ENCODE data around the gene H3-3A.
A peak's percentile ranks its signal among the peaks of the same experiment; 100 is the strongest.

Gene H3-3A

GRCh38 chr1:226054519-226055327 is 7.8 kb upstream of the H3-3A start:
- DNase-seq, result no peak

- no peak for DNase-seq
These were observed 2.8 kb upstream of the H3-3A start for GRCh38 chr1:226059709-226060108.

GRCh38 chr1:226060427-226060826 is 2.1 kb upstream of the H3-3A start:
- no peak for DNase-seq

GRCh38 chr1:226061068-226061840 is 1.3 kb upstream of the H3-3A start:
- peak; percentile 63 for DNase-seq

- peak; percentile 77 for DNase-seq
These were observed 517 bp upstream of the H3-3A start for GRCh38 chr1:226061841-226062557.

- no peak for DNase-seq
These were observed 884 bp downstream of the H3-3A start for GRCh38 chr1:226063224-226063976.

- peak; percentile 44 for DNase-seq
These were observed 1.7 kb downstream of the H3-3A start for GRCh38 chr1:226063977-226064815.

- DNase-seq, result peak; percentile 61
These were observed 2.3 kb downstream of the H3-3A start for GRCh38 chr1:226064816-226065248.

- no peak for DNase-seq
These were observed 4.0 kb downstream of the H3-3A start for GRCh38 chr1:226066415-226067078.

- no peak for DNase-seq
These were observed 7.4 kb downstream of the H3-3A start for GRCh38 chr1:226069811-226070489.

- DNase-seq, result no peak
These were observed 9.8 kb downstream of the H3-3A start for GRCh38 chr1:226072347-226072746.

- DNase-seq, result no peak
These were observed 10.9 kb downstream of the H3-3A start for GRCh38 chr1:226073184-226073950.

- no peak for DNase-seq
These were observed 11.5 kb downstream of the H3-3A start for GRCh38 chr1:226074046-226074445.

GRCh38 chr1:226076378-226076777 is 13.9 kb downstream of the H3-3A start:
- no peak for DNase-seq

GRCh38 chr1:226078374-226078773 is 15.9 kb downstream of the H3-3A start:
- no peak for DNase-seq

- no peak for DNase-seq
These were observed 20.0 kb downstream of the H3-3A start for GRCh38 chr1:226082587-226082917.

- no peak for DNase-seq
These were observed 20.4 kb downstream of the H3-3A start for GRCh38 chr1:226082959-226083301.

GRCh38 chr1:226083302-226084101 is 21.0 kb downstream of the H3-3A start:
- peak; percentile 80 for DNase-seq

GRCh38 chr1:226085675-226086285 is 23.3 kb downstream of the H3-3A start:
- no peak for DNase-seq
